ENCODE data around the gene CDC5L. TPM values are rescaled to one million over a fixed set of nuclear protein-coding genes. Genes with fewer than 3 reads are reported as not detected.

The CDC5L gene
- total RNA-seq, 1 donor from 2014 or later, result 26.6 TPM

DNA sequence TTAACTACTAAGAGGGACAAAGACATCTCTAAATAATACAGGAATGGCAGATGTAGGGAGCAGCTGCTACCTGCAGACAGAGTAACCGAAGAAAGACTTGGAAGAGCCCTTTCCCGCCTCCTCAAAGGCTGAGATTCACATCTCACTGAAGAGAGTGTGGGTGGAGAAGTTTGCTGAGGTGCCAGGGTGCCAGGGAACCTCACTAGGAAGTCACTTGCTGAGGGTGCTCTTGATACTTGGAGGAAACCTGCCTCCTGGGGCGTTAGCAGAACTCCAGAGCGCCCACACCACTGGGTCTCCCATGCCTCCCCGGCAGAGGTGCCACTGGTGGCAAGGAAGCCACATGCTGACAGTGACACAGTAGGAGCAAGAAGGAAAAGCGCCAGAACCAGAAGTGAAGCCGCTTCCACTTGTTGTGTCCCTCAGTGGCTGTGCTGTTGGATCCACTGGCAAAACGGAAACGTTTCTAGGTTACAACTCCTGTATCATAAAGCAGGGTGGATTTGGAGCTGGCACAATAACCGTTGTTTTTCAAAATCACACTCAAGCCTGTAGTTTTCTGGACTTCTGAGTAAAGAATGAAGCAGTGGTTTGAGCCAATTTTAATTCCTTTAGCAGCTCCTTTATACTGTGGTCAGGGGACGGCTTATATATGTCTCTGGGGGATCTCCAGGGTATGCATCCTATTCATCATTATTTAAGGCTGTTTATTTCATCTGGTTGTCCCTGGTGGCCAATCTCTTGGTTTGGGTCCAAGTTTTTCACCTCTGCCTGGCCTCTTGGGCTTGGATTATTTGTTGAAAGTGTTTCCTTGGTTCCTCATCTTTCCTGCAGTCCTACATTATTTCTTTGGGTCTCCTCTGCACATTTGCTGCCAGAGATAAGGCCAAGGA is 64.5 kb downstream of the CDC5L start:
- intact Hi-C loops (cut with micrococcal nuclease), result no loop called here

DNA sequence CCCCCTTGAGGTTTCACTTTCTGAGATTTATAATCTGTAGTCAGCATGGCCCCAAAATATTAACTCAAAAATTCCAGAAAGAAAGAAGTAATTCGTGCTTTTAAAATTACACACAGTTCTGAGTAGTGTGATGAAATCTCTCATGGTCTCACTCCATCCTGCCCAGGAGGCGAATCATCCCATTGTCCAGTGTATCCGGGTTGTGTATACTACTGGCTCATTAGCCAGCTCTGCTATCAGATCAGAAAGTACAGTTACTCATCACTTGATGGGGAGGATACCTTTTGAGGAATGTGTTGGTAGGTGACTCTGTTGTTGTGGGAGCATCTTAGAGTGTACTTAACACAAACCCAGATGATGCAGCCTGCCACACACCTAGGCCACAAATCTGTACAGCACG is 65.2 kb downstream of the CDC5L start:
- intact Hi-C loops (cut with micrococcal nuclease), result no loop called here

DNA sequence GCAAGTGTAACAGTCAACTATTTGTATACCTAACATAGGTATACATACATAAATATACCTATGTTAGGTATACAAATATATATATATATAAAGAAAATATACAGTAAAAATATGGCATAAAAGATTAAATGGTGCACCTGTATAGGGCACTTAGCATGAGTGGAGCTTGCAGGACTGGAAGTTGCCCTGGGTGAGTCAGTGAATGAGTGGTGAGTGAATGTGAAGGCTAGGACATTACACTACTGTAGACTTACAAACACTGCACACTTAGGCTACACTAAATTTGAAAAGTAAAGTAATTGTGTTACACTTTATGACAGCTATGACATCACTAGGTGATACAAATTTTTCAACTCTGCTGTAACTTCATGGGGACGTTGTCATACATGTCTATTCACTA is 65.6 kb downstream of the CDC5L start:
- intact Hi-C loops (cut with micrococcal nuclease), result no loop called here

DNA sequence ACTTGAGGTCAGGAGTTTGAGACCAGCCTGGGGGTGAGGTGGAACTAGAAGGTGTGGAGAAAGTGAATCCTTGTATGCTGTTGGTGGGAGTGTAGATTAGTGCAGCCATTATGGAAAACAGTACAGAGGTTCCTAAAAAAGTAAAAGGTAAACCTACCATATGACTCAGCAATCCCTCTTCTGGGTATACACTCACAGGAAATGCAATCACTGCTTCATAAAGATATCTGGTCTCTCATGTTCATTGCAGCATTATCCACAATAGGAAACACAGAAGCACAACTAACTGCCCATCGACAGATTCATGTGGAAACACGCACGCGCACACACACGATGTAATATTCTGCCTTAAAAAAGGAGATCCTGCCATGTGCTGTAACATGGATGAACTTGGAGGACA is 66.7 kb downstream of the CDC5L start:
- intact Hi-C loops (cut with micrococcal nuclease), result no loop called here

DNA sequence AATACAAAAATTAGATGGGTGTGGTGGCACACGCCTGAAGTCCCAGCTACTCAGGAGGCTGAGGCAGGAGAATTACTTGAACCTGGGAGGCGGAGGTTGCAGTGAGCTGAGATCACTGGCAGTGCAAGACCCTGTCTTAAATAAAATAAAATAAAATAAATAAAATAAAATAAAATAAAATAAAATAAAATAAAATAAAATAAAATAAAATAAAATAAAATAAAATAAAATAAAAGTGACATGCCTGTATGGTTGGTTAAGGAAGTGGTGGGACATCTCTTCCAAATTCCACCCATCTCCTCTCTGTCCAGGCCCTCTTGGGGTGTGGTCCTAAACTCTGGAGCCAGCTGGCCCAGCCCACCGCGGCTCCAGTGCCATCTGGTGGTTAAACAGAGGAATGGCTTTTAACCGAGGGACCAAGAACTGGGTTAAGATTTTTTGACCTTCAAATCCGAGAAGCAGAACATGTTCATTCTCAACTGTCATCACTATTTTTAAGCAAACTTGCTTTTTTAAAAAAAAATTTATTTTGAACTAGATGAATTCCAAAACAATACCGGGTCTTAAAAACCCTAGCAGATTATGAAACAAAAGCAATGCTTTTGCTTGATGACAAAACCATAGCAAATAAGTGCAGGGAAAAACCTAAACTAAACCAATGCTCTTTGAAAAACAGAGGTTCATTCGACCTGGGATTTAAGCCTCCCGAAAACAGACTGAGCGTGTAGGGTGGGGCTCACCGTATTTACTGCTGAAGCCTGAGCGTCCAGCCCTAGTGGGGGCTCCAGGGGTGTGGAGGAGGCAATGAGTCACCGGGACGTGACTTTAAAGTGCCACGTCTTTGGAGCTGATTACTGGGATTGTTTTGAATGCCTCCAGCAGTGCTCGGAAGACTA is 68.8 kb downstream of the CDC5L start:
- intact Hi-C loops (cut with micrococcal nuclease), result loop anchor here (1.0 kb wide), 2 partner anchors 25 to 188 kb away; no protein-coding TSS in a partner anchor

DNA sequence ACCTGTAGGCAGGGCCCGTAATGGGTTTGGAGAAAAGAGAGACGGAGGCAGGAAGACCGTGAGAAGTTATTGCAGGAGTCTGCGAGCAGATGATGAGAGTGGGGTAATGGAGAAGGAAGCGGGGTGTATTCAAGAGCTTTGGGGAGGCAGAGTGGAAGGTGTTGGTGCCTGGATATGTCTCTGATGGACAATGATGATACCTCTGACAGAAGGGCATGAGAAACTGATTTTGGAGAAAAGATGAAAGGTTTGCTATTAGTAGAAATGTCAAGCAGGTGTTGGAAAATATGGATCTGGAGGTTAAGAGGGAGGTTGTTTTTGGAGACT is 69.4 kb downstream of the CDC5L start:
- intact Hi-C loops (cut with micrococcal nuclease), result loop anchor here (1.0 kb wide), 2 partner anchors 26 to 189 kb away; no protein-coding TSS in a partner anchor

DNA sequence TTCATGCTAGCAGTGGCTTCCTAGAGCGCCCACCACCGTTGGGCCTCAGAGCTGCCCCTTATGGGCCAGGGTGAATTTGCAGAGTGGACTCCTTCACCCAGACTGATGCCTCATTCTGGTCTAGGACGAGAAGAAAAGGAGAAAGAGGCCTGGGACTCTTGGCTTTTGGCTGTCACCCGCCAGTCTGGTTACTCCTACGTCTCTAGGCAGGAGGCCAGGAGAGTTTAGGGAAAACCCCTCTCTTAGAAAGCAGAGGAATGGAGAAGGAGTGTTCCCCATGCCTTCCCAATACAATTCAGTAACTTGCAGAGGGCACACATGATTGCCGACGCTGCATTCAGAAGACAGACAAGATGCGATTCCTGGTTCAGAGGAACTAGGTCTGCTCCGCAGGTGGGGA is 70.1 kb downstream of the CDC5L start:
- intact Hi-C loops (cut with micrococcal nuclease), result no loop called here

DNA sequence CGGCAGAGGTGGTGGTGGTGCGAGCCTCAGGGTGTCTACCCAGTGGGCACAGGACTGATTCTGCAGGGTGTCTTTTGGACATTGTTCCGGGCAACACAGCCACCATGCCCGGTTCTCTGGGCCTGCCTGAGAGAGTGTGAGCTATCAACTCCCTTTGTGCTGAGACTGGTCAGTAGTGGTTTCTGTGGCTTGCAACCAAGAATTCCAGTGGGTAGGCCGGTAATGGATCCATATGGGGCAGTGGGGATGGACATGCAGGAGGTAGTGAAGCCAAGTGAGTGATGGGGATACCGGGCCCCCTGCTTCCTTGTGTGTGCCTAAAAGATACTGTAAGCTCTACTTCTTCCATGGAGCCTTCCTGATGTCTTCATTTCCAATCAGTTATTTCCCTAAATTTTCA is 71.0 kb downstream of the CDC5L start:
- intact Hi-C loops (cut with micrococcal nuclease), result no loop called here

DNA sequence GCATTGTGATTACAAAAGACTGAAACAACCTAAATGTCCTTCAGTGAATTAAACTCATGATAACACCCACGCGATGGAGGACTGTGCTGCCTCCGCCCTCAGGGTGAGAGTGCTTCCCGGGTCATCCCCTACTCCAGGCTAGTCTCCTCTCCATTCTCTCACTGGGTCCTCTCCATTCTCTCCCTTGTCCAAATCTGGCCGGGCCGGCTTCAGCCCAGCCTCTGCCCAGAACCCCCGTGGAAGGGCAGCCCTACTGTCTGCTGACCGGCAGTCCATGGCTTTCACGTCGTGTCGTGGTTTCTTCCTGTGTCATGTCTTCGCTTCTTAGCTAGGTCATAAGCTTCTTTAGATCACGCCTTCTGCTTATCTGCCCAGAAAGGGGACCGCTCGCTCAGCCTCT is 74.8 kb downstream of the CDC5L start:
- intact Hi-C loops (cut with micrococcal nuclease), result no loop called here

DNA sequence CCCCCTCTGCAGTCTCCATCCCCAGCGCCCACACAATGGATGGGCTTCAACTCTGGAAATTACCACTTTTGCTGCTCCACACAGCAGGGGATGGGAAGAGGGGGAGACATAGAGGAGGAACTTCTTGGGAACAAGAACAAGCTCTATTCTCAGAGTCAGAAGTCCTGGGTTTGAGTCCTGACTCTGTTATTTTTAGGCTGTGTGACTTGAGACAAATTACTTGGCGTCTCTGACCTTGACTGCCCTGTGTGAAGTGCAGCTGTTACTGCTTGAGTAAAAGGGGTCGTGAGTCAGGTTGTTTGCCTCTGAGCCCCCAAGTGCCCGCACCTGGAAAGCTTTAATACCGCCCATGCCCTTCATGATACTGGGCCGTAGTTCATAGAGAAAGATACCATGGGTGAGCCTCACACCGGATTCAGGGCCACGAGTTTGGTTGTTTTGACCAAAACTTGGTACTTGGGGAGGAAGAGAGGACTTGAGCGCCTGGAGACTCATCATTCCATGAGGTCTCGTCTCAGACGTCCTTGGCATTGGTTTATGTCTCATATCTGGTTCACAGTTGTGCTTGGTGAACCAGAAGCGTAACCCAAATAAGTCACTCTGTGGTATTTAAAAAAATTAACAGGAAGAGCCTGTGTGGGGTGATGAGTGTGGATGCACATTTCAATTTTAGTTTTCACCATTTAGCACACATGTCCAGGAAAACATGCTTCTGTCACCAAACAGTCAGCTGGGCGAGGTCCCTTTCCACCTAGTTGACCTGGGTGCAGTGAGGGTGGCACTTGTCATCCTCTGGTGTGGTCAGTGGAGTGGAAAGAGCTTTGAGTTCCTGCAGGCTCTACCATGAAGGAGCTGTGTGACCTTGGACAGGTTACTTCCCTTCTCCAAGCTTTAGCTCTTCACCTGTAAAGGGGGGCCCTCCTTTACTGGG is 75.6 kb downstream of the CDC5L start:
- intact Hi-C loops (cut with micrococcal nuclease), result no loop called here

DNA sequence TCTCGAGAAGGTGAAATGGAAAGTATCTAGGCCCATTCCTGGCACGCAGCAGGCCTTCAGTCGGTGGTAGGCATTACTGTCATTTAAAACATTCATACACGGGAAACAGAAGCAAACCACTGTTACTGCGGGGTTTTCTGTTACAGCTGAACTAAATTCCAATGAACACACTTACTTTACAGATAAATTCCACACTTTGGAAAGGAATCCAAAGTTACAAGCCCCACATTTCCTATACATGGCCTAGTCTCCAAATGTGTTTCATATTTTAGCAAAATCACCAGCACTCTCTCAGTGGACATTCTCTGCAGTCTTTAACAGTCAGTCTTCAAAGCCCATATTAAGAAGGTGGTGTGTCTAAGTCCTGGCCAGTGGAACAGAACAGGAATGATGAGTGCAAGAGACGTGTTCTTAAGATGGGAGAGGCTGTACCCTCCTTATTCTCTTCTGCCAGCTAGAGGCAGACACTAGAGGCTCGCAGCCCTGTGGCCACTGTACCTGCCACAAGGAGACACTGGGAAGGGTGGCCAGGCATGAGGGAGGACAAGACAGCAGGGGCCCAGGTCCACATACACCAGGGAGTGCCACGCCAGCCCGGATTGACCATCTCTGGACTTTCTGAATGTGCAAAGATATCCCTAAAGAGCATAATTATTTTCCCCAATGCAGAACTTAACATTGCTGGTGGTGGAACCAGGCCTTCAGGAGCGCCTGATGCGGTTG is 76.4 kb downstream of the CDC5L start:
- intact Hi-C loops (cut with micrococcal nuclease), result no loop called here

DNA sequence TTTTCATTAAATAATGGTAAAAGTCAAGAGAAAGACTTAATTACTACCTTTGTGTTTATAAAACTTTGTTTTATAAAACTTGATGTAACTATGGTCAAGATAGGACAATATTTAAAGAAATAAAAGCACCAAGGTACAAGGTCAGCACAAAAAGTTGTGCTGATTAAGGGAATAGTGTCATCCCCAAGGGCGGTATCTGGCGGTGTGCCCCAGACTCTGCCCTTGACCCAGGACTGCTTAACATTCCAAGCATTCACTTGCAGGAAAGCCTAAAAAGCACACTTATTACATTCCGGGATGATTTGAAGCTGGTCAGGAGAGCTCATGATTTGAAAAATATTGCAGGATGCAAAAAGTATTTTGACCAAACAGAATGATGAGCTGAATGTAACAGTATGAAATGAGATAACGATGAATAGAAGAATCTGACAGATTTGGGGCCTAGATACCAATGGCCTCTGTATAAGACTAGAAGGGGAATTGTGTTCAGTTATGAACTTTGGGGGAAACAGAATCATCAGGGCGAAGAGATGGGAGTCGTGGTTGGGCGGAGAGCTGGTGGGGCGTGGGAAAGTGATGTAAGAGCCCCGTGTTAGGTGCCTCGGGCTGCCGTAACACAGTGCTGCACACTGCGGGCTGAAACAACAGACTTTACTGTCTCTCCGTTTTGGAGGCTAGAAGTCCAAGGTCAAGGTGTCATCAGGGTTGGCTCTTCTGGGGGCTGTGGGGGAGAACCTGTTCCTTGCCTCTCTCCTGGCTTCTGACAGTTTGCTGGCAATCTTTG is 77.2 kb downstream of the CDC5L start:
- intact Hi-C loops (cut with micrococcal nuclease), result no loop called here

DNA sequence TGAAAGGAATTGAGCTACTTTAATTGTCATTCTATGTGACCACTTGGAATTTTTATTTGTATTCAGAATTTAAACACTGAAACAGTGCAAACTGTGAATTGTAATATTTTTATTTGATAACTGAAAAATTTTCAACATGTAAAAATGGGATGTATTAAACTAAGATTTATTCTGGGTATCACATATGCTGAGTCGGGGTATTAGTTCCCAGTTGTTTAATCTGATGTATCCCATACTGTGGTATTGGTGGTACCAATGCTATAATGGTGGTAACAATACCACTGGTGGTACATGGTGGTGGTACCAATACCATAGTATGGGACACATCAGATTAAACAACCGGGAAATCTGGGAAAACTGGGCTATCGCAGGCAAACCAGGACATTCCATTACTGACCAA is 79.4 kb downstream of the CDC5L start:
- intact Hi-C loops (cut with micrococcal nuclease), result no loop called here

DNA sequence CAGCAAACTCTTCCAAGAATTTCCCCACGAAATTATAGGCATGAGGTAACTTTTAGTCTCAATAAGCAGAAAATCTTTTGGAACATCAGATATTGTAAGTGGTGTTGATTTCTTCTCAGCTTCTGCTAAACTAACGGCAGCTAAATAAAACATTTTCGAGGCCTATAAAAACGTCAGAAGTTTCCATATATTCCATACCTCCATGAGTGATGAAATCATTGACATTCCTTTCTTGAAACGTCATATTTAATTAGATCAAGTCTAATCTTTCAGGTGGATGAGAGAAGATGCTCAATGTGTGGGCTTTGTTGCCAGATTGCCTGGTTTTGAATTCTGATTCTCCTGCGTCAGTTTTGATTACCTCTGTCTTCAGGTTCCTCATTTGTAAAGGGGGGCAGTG is 81.3 kb downstream of the CDC5L start:
- intact Hi-C loops (cut with micrococcal nuclease), result no loop called here

DNA sequence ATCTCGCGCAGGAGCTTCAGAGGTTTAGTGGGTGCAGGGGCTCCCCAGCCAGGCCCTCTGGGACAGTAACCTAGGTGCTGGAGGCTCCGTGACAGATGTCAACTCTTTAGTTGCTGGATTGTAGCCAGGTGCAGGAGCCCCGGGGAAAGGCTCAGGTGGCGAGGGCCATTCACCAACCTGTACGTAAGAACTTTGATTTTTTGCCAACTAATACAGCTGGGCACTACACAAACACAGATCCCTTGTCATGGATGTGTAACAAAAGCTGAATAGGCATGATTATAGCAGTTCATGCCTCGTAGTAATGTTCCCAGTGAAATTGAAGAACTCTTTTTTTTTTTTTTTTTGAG is 82.6 kb downstream of the CDC5L start:
- intact Hi-C loops (cut with micrococcal nuclease), result no loop called here

DNA sequence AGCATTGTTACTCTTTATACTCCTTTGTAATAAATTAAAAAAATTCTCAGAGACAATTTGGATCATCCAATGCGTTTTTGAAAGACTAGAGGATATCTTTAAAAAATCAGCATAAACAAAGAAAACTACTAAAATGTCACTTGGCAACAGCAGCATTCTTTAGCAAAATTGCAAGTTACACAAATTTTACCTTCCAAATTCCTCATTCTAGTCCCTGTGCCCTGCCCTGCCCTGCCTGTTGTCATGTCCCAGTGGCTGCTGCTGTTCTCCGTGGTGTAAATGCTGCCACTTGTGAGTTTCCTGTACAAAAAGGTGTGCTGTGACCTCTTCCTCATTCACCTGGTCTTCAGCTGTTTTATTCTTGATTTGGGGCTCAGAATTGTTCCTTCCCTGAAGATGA is 83.2 kb downstream of the CDC5L start:
- intact Hi-C loops (cut with micrococcal nuclease), result no loop called here

DNA sequence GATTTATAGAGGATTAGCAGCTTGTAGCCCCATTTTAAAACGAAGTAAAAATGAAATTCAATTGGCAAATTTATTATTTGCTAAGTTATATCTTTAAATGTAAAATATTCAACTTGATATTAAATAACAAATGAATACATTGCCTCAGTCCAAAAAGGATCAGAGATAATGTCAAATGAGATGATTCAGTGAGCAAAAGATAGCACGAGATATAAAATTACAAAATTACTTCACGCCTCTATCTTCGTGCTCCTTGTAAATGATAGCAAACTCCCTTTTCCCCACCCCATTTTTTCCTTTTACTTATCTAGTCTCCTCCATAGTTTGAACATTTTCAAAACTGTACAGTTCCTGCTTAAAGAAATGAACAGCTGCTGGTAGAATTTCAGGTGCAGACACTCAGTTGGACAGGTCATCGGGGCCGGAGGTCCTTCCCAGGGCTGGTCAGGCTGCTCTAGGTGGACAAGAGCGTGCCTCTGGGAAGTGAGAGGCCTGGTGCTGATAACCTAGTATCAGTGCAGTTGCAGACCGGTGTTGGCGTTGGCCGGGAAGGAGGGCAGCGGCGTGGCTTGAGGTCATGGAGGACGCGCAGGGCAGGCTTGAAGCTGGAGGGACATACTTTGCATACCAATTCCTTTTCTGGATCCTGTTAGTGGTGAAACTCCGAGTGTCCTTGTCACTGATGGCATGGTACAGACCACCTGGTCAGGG is 83.9 kb downstream of the CDC5L start:
- intact Hi-C loops (cut with micrococcal nuclease), result no loop called here

DNA sequence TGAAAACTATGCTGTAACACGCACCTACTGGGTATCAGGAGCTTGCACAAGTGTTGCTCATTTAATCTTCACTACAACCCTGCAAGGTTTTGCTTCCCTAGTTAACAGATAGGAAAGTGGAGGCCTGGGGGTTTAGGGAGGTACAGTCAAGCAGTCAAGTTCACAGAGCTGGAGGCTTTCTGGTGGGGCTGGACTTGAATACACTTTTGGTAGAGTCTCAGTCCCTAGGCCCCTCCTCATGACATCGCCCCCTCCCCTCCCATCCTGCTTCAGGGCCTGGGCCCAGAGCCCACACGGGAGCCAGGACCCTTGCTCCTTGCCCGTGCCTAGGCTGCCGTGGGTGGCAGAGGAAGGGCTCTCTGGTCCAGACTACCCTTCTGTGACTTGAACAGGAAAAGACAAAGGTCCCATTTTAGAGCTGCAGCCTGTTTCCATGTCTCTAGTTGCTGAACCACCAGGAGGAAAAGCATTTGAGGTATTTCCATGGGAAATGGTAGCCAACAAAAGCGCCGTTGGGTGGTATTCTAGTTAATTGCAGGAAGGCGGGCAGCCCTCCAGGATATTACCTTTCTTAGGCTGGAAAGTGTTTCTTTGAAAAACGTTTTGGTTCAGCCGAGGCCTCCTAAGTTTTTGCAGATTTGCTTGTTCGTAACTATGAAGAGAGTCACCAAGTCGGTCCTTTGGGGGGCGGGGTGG is 84.9 kb downstream of the CDC5L start:
- intact Hi-C loops (cut with micrococcal nuclease), result no loop called here
